ENCODE data around the gene ELL. TPM values are rescaled to one million over a fixed set of nuclear protein-coding genes. Genes with fewer than 3 reads are reported as not detected.

Gene ELL
- total RNA-seq, 1 experiment from 2014 or later = 14.6 TPM

DNA sequence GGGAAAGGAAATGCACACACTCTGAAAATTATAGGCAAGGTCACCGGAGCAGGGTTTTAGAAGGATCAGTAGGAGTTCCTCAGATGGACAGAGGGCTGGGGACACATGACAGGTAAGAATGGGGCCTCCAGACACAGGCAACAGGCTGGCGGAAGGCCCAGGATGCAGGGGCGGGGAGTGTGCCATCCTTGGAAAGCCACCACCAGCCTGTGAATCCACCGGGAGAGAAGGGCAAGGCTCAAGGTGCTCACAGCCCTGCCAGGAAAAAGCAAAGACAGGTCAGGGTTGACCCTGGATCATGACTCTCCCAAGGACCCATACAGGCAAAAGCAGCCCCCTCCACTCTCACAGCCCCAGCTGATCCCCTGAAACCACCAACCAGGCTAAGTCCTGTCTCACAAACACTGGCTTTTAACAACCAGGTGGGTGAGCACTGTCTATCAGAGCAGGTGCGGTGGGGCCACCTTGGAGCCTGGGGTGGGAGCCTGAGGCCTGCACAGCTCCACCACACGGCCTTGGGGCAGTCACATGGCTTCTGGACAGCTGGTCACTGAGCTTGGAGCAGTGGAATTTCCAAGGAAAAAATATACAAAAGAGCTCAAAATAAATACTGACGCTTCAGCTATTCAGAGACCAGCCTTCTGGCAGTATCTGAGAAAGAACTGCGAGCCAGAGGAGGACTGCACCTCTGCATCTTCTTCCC is 48.7 kb downstream of the ELL start:
- no peak for DNase-seq (ENCODE audit: low read depth)

- no peak for DNase-seq (ENCODE audit: low read depth)
Observed at GRCh38 chr19:18470787-18471186, 51.1 kb downstream of the ELL start.

DNA sequence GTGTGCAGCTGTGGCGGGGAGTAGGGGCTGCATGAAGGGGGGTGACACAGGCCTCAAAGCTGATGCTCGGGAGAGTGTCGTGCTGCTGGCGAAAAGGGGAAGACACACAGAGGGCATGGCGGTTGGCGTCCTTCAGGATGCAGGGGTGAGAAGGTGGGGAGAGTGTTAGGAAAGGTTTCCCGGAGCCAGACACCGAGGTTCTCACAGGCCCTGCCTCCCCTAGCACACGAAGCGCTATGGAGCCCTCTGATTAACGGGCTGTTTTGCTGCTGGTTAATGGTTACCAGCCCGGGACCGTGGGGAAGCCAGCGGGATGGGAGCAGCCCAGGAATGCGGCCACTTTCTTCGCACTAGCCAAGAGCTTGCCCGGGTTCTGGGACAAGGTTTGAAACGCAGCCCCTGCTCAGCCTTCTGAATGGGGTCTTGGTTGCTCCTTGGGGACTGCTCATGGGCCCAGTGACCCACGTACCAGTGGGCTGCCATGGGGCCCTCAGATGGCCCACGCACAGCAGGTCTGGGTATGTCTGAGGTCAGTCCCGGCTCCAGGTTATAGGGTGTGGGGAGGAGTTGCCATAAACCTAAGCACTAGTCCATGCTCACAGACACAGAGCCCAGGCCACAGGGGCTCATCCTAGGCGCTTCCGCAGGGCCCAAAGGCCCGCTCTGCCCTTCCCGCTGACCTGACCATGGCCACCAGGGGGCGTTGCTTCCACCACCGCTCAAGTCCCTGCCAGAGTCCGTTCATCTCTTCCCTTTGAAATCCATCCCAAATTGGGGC is 52.6 kb downstream of the ELL start:
- peak; percentile 53 for DNase-seq (ENCODE audit: low read depth)

- DNase-seq (ENCODE audit: low read depth) = peak; percentile 48
Observed at GRCh38 chr19:18468517-18468916, 53.4 kb downstream of the ELL start.

DNA sequence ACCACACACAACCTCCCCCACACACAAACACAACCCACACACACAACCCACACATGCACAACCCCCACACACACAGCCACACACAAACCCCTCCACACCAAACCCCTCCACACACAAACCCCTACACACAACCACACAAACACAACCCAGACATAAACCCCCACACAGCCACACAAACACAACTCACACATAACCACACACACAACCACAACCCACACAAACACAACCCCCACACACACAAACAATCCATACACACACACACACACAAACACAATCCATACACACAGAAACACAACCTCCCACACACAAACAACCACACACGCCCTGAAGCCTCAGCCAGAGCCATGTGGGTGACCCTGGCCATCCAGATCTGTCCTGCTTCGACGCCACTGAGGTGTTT is 53.9 kb downstream of the ELL start:
- DNase-seq (ENCODE audit: low read depth) = no peak

GRCh38 chr19:18466354-18466753 is 55.5 kb downstream of the ELL start:
- DNase-seq (ENCODE audit: low read depth) = no peak

DNA sequence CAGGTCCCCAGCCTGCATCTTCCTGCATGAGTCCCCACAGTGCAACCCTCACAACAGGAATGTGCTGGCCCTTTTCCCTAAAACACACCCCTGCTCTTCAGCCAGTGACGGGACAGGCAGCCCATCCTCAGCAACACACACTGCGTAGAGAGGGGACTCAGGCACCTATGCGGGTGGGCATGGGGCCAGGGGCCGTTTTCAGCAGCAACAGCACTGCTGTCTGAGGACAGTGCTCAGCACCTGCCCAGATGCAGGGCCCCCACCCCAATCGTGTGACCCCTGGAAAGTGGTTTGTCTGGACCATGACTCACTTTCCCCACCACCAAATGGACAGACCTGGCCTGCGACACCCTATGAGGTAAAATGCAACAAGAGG is 55.9 kb downstream of the ELL start:
- DNase-seq (ENCODE audit: low read depth) = no peak

DNA sequence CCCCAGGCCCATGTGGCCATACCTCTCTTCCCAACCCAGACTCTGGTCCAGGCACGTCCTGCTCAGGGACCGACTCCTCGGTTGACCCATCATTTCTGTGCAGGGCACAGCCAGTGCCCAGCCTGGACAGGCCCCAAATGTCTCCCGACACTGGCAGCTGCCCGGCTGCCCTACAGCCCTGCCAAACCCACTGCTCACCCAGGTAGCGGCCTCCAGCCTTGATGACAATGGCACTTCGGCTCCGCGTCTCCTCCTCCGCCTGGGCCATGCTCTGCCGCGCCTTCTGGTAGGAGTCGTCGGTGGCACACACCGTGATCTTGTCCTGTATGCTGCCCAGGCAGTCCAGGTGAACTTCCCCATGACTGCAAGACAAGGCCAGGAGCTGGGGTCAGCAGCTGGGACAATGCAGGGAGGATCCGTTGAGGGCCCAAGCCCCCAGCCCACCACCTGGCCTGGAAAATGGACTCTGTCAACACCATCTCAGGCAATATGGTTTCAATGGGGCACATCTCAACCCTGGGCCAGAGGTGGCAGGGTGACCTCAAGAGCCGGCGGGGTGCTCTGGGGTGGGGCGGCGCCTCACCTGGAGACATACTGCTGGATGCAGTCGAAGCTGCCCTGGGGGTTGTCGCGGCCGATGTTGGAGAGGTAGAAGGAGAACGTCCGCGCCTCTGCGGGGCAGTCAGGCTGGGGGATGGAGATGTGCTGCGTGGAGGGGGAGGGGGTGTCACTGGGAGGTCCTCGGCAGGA is 56.5 kb downstream of the ELL start:
- no peak for DNase-seq (ENCODE audit: low read depth)

GRCh38 chr19:18464646-18465045 is 57.2 kb downstream of the ELL start:
- DNase-seq (ENCODE audit: low read depth) = peak; percentile 50

- DNase-seq (ENCODE audit: low read depth) = no peak
Observed at GRCh38 chr19:18461471-18461870, 60.4 kb downstream of the ELL start.

- no peak for DNase-seq (ENCODE audit: low read depth)
Observed at GRCh38 chr19:18460900-18461299, 61.0 kb downstream of the ELL start.

- DNase-seq (ENCODE audit: low read depth) = no peak
Observed at GRCh38 chr19:18457483-18458331, 64.2 kb downstream of the ELL start.

- DNase-seq (ENCODE audit: low read depth) = no peak
Observed at GRCh38 chr19:18456974-18457373, 64.9 kb downstream of the ELL start.

- DNase-seq (ENCODE audit: low read depth) = no peak
Observed at GRCh38 chr19:18456279-18456678, 65.6 kb downstream of the ELL start.

DNA sequence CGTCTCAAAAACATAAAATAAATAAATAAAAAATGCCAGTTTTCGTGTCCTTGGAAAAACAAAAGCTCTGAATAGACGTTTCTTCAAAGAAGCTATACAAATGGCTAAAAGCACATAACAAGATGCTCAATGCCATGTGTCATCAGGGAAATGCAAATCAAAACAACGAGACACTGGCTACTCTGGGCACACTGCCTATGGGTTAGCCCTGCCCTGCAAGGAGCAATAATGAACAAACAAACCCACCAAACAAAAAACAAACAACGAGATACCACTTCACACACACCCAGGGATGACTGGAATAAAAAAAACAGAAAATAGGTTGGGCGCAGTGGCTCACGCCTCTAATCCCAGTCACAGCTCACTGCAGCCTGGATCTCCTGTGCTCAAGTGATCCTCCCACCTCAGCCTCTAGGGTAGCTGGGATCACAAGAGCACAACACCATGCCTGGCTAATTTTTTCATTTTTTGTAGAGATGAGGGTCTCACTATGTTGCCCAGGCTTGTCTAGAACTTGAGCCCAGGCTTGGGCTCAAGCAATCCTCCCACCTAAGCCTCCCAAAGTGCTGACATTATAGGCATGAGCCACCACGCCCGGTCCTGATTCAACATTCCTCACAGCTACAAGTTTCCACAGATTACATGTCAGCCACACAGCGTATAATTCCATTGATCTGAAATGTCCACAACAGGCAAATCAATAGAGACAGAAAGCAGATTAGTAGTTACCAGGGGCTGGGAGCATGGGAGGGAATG is 68.4 kb downstream of the ELL start:
- no peak for DNase-seq (ENCODE audit: low read depth)

- DNase-seq (ENCODE audit: low read depth) = no peak
Observed at GRCh38 chr19:18452386-18452785, 69.5 kb downstream of the ELL start.

- DNase-seq (ENCODE audit: low read depth) = peak; percentile 76
Observed at GRCh38 chr19:18450931-18451836, 70.7 kb downstream of the ELL start.

DNA sequence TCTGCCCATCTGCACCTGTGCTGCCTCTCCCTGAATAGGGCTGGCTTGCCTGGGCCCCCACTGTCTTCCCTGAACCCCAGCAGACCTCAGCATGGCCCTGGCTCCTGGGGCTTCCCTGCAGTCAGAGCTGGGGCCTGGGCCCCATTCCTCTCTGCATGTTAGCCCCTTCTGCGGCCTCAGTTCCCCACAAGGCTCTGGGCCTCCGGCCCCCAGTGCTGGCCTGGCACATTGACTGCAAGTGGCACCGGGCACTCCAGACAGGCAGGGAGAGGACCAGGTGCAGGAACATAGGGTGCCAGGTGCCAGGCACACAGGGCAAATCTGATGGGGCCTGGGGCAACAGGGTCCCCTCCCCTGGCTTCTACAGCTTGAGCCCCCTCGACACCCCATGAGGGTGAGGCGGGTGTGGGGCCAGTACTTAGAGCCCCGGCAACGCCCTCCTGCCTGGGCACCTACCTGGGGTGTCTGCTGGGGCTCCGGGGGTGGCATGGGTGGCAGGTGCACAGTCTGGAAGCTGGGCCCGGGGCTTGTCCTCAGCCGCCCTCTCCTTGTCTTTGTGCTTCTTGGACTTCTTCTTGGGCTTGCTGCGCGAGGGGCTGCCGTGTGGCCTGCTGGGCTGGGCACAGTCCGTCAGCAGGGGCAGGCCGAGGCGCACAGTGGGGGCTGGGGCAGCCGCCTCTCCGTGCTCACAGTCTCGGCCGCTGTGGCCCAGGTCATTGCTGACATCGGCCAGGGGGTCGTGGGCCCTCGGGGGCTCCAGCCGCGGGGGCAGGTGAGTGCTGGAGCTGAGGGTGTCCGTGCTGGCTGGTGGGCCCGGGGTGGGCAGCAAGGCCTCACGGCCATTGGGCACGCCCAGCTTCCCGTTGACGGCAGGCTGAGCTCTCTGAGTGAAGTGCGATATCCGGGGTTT is 71.6 kb downstream of the ELL start:
- no peak for DNase-seq (ENCODE audit: low read depth)
